Endothelial cell of umbilical vein (primary cell): ENCODE results near the gene AGAP2. TPM values are rescaled to one million over a fixed set of nuclear protein-coding genes. Genes with fewer than 3 reads are reported as not detected.
A peak's percentile ranks its signal among the peaks of the same experiment; 100 is the strongest.

ENCODE experiments used
- BruUV-seq: library from RNA; stranded (reverse); fragments of 400-500 nt; replicated peaks from 2 replicates; lab custom pipeline; 2021; lab: Mats Ljungman, UMichigan
- CTCF ChIA-PET: fragments of 300-600, 350-600 bp; sonication (Branson Sonifier 250); formaldehyde crosslinking; loops from one replicate; lab custom pipeline; 2021; ENCODE audit warnings: antibody characterized with exemption, inconsistent platforms; lab: Charles Lee
- POLR2A ChIA-PET: fragments of 300-600, 350-600 bp; sonication (Branson Sonifier 250); formaldehyde crosslinking; loops from one replicate; lab custom pipeline; 2021; ENCODE audit warnings: antibody characterized with exemption, inconsistent platforms; lab: Charles Lee
- DNase-seq: peaks from one replicate; pipeline ENCODE4 v3.0.0-alpha.2; 2011; ENCODE audit warnings: low read depth, low spot score
- FAIRE-seq: peaks from 2 replicates; lab custom pipeline; 2011; peaks lifted over from hg19 to GRCh38; lab: Jason Lieb, UNC
- H2AFZ ChIP-seq: 2 replicates; pipeline ENCODE4 v1.6.0; 2012; ENCODE audit warnings: low read depth, low read length, control low read depth, inconsistent platforms
- H3K27ac ChIP-seq: 2 replicates; pipeline ENCODE4 v1.5.1; 2011; ENCODE audit warnings: low read depth, mild to moderate bottlenecking, control low read depth, low read length, moderate library complexity; ENCODE audit not compliant: insufficient read depth
- H3K27me3 ChIP-seq, 2 experiments: 2 replicates each; pipeline versions ENCODE4 v1.6.0 to v1.6.1; 2011; ENCODE audit warnings: low read length in 2 of 2, mixed read lengths in 1 of 2; ENCODE audit not compliant: control insufficient read depth in 2 of 2, insufficient read depth in 2 of 2
- H3K36me3 ChIP-seq, 2 experiments: 2 replicates in 1 of 2; 3 replicates in 1 of 2; pipeline ENCODE4 v1.5.1; 2011; ENCODE audit warnings: low read length in 2 of 2, mild to moderate bottlenecking in 1 of 2, moderate library complexity in 1 of 2; ENCODE audit not compliant: control insufficient read depth in 2 of 2, insufficient read depth in 2 of 2; ENCODE audit errors: extremely low read depth in 1 of 2
- H3K4me1 ChIP-seq: 3 replicates; pipeline ENCODE4 v1.5.1; 2011; ENCODE audit warnings: mild to moderate bottlenecking, low read length; ENCODE audit not compliant: control insufficient read depth, insufficient read depth; ENCODE audit errors: extremely low read depth
- H3K4me2 ChIP-seq: 2 replicates; pipeline ENCODE4 v1.6.1; 2011; ENCODE audit warnings: low read length, control low read depth, mixed read lengths; ENCODE audit not compliant: insufficient read depth
- H3K4me3 ChIP-seq, 3 experiments: fragments of 200-600 bp in 1 of 3; sonication (generic), shearing (Covaris generic) in 1 of 3; replicated peaks in 1 of 3; 2 replicates each; pipeline ENCODE4 v1.5.1; 2011 to 2016; ENCODE audit warnings: control low read depth in 3 of 3, low read length in 3 of 3, mild to moderate bottlenecking in 2 of 3, inconsistent platforms in 1 of 3, low read depth in 1 of 3, moderate library complexity in 1 of 3; ENCODE audit not compliant: insufficient read depth in 1 of 3
- H3K79me2 ChIP-seq: 2 replicates; pipeline ENCODE4 v1.6.0; 2012; ENCODE audit warnings: low read length, inconsistent platforms; ENCODE audit not compliant: control insufficient read depth, insufficient read depth
- H3K9ac ChIP-seq: replicated peaks from 2 replicates; pipeline ENCODE3; 2011; ENCODE audit warnings: low read length, control low read depth; ENCODE audit not compliant: insufficient read depth; ENCODE audit errors: extremely low read depth
- H3K9me1 ChIP-seq: replicated peaks from 3 replicates; pipeline ENCODE4 v1.6.0; 2011; ENCODE audit warnings: mild to moderate bottlenecking, low read length; ENCODE audit not compliant: control insufficient read depth, insufficient read depth; ENCODE audit errors: extremely low read depth
- H3K9me3 ChIP-seq: replicated peaks from 2 replicates; pipeline ENCODE4 v1.5.1; 2012; ENCODE audit warnings: low read length, inconsistent platforms; ENCODE audit not compliant: control insufficient read depth, insufficient read depth
- H4K20me1 ChIP-seq: replicated peaks from 2 replicates; pipeline ENCODE3; 2011; ENCODE audit warnings: mild to moderate bottlenecking, low read length; ENCODE audit not compliant: control insufficient read depth, insufficient read depth; ENCODE audit errors: extremely low read depth
- EZH2 ChIP-seq: IDR thresholded peaks from 2 replicates; pipeline ENCODE4 v1.6.1; 2012; ENCODE audit warnings: borderline replicate concordance, low read depth, mild to moderate bottlenecking, moderate library complexity, low read length, inconsistent platforms; ENCODE audit not compliant: severe bottlenecking
- FOS ChIP-seq: IDR thresholded peaks from 2 replicates; pipeline ENCODE4 v1.6.1; 2011; ENCODE audit warnings: mild to moderate bottlenecking, low read length, moderate library complexity, borderline replicate concordance; ENCODE audit not compliant: insufficient read depth
- GATA2 ChIP-seq: IDR thresholded peaks from 2 replicates; pipeline ENCODE4 v1.7.0; 2011; ENCODE audit warnings: low read depth, mild to moderate bottlenecking, moderate library complexity, mixed read lengths, low read length; ENCODE audit not compliant: insufficient read length, insufficient read depth
- MYC ChIP-seq: IDR thresholded peaks from one replicate; pipeline ENCODE4 v1.6.1; 2011; ENCODE audit warnings: mild to moderate bottlenecking, low read depth, low read length
- POLR2A ChIP-seq: IDR thresholded peaks from 2 replicates; pipeline ENCODE4 v1.6.1; 2012; ENCODE audit warnings: low read depth, mild to moderate bottlenecking, control low read depth, low read length
- dilution Hi-C: fragments of 300-500 bp; cut with MboI; formaldehyde crosslinking; loops from one replicate; pipeline ENCODE4 v1.15.0; 2019; ENCODE audit warnings: low sequenced_read_pairs; ENCODE audit not compliant: extremely low pct_ligation_motif_present
- intact Hi-C: fragments of 100-400 bp; cut with micrococcal nuclease; formaldehyde crosslinking; loops from one replicate; pipeline ENCODE4 v1.10.0; 2022
- polyA plus RNA-seq, 4 experiments: library from polyadenylated mRNA; depleted of rRNA in 3 of 4; stranded (reverse) in 3 of 4; unstranded in 1 of 4; fragments of >200 nt; gene quantifications; 2 replicates each; pipeline versions ENCODE4 v1.2.1 to v1.2.3, GENCODE V29; 2011 to 2012; ENCODE audit warnings: missing spikeins in 1 of 4
- total RNA-seq: library from RNA; stranded (reverse); gene quantifications from 2 replicates; pipeline ENCODE4 v1.2.3, GENCODE V29; 2021

AGAP2 gene
- total and polyA plus RNA-seq, 2 donors (not counting 3 experiments of a cell fraction or from before 2014, with no cell fraction given): 0.04 to 0.24 TPM

DNA sequence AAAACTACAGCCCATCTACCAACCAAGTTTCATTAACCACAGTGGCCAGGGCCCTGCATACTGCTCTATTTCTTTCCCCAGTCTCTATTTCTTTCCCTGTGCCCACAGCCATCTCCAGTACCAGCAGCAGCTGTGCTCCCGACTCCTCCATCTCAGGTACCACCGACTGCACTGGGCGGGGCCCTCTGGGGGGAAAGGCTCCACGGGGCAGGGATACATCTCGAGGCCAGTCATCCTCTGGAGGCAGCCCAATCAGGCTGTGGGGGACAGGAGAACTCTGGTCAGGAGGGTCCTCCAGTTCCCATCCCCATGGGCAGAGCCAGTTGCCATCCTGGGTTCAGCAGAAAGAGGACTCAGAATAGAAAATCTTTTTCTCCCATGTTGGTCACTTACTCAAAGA is 10.5 kb upstream of the AGAP2 start:
- TF ChIP-seq POLR2A (no peak), EZH2 (no peak)
- H3K4me3 ChIP-seq: no peak overlapping the region
- H4K20me1 ChIP-seq: no peaks in the 10 kb centered on the region
- H3K36me3 ChIP-seq: peaks cover 4 to 22% of the 10 kb centered on the region in 2 experiments
- no peaks in the 10 kb centered on the region for H3K9me1 ChIP-seq
- H3K9me3 ChIP-seq: no peaks in the 10 kb centered on the region
- H3K27ac ChIP-seq: no peak overlapping the region
- FAIRE-seq: no peak
- no peak overlapping the region for H2AFZ ChIP-seq
- ChIA-PET POLR2A (no interaction called here), CTCF (interaction anchor here (1.9 kb wide), 1 partner anchor 23 kb away, joined by 4 read pairs; no protein-coding TSS in a partner anchor)
- no peak overlapping the region for H3K9ac ChIP-seq
- peaks cover 6 to 8% of the 10 kb centered on the region in 2 experiments for H3K27me3 ChIP-seq
- intact Hi-C loops (no loop called here), dilution Hi-C loops (no loop called here)
- H3K4me1 ChIP-seq: peaks cover 19% of the 10 kb centered on the region
- no TSS peak for BruUV-seq
- no peak overlapping the region for H3K4me2 ChIP-seq
- peaks cover 19% of the 10 kb centered on the region for H3K79me2 ChIP-seq
- no peak for DNase-seq

DNA sequence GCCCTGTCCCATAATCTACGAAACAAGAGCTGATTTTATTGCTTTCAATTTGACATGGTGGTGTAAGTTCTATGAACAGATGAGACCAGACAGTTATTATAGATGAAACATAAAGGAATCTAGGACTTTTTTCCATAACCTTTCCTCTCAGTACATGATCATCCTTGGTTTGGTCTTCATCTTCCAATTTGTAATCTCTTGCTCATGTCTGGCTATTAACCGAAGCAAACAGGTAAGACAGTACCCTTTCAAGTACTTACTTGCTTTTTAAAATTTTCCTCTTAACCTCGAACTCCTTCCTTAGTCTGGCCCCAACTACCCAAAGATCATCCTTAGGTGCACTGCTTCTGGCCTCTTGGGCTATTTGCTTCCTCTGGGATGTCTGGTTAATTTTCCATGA is 7.5 kb upstream of the AGAP2 start:
- Histone ChIP-seq H4K20me1 (no peaks in the 10 kb centered on the region), H3K9me3 (no peaks in the 10 kb centered on the region), H3K9ac (no peak overlapping the region), H3K4me1 (peaks cover 11% of the 10 kb centered on the region), H3K36me3 (peaks cover 4 to 22% of the 10 kb centered on the region in 2 experiments), H3K9me1 (no peaks in the 10 kb centered on the region), H2AFZ (no peak overlapping the region), H3K4me2 (peak overlapping the region; percentile 76), H3K27me3 (peaks cover 3 to 5% of the 10 kb centered on the region in 2 experiments), H3K27ac (no peak overlapping the region), H3K4me3 (no peak overlapping the region), H3K79me2 (peaks cover 9% of the 10 kb centered on the region)
- FAIRE-seq (no peak), DNase-seq (no peak)
- dilution Hi-C loops: no loop called here
- no TSS peak for BruUV-seq
- no peak for TF ChIP-seq MYC
- no peak for TF ChIP-seq GATA2
- TF ChIP-seq FOS: no peak
- peak; percentile 2 for TF ChIP-seq POLR2A
- POLR2A ChIA-PET: no interaction called here
- intact Hi-C loops: no loop called here
- CTCF ChIA-PET: interaction anchor here (2.6 kb wide), 1 partner anchor 20 kb away, joined by 20 read pairs; no protein-coding TSS in a partner anchor
